Tongue (tissue), 2 donors: ENCODE data around the gene RNF20. TPM values are rescaled to one million over a fixed set of nuclear protein-coding genes. Genes with fewer than 3 reads are reported as not detected.
A peak's percentile ranks its signal among the peaks of the same experiment; 100 is the strongest.
"Not testable (repeated sequence)": the region's sequence is repeated elsewhere in the genome, so short reads cannot be mapped to it uniquely, and the experiment has no call there.

ENCODE experiments used
- DNase-seq: peaks from one replicate; pipeline ENCODE4 v3.0.0-alpha.2; 2015
- total RNA-seq: library from RNA; depleted of rRNA; stranded (reverse); fragments of >200 nt; gene quantifications from one replicate; pipeline ENCODE4 v1.2.3, GENCODE V29; 2014

Gene RNF20
- total RNA-seq, 1 donor from 2014 or later: 35.1 TPM

- DNase-seq: peak; percentile 83
These were observed 3.5 kb upstream of the RNF20 start for GRCh38 chr9:101530076-101530711.

GRCh38 chr9:101536351-101536750 is 2.7 kb downstream of the RNF20 start:
- no peak for DNase-seq

- peak; percentile 70 for DNase-seq
These were observed 3.3 kb downstream of the RNF20 start for GRCh38 chr9:101536938-101537337.

- no peak for DNase-seq
These were observed 6.4 kb downstream of the RNF20 start for GRCh38 chr9:101540069-101540468.

GRCh38 chr9:101543098-101543735 is 9.6 kb downstream of the RNF20 start:
- no peak for DNase-seq

DNA sequence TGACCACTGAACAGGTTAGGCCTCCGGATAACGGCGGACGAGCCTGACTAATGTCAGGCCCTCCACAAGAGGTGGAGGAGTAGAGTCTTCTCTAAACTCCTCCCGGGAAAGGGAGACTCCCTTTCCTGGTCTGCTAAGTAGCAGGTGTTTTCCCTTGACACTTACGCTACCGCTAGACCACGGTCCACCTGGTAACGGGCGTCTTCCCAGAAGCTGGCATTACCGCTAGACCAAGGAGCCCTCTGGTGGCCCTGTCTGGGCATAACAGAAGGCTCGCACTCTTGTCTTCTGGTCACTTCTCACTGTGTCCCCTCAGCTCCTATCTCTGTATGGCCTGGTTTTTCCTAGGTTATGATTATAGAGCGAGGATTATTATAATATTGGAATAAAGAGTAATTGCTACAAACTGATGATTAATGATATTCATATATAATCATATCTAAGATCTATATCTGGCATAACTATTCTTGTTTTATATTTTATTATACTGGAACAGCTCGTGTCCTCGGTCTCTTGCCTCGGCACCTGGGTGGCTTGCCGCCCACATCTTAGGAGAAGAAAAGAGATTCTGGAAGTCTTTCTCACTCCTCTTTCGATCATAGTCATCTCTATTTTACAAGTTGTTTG is 15.9 kb downstream of the RNF20 start:
- DNase-seq: not testable (repeated sequence)

DNA sequence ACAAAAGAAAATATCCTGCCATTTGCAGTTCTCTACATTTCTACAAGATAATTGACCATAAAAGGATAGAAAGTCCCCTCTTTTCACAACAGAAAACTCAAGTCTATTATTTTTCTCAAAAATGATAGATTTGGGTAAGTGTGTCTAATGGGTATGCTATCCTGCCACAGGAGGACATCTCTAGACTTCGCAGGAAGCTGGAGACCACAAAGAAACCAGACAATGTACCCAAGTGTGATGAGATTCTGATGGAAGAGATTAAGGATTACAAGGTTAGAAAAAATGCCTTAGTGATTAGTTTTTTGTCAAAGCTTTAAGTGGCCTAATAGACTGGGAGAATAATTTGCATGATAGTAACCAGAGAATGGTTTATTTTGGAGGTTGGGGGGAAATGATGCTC is 28.1 kb downstream of the RNF20 start:
- no peak for DNase-seq

- DNase-seq: no peak
These were observed 29.3 kb downstream of the RNF20 start for GRCh38 chr9:101562966-101563365.

DNA sequence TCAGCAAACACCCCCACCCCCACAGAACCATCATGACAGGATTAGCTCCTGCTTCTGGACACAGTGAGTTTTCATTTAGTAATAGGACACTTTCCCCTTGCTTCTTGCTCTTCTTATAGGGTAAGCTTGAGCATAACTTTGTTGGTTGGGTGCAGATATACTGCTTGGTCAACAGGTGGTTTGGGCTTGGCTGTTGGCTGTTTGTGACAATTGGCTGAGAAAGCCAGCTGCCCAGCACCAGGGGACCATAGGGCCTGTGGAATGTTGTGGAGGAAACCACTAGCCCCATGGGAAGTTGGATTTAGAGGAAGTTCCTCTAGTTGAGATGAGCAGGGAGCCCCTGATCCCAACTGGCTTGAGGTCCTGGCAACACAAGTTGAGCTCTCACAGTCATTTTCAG is 30.6 kb downstream of the RNF20 start:
- no peak for DNase-seq

DNA sequence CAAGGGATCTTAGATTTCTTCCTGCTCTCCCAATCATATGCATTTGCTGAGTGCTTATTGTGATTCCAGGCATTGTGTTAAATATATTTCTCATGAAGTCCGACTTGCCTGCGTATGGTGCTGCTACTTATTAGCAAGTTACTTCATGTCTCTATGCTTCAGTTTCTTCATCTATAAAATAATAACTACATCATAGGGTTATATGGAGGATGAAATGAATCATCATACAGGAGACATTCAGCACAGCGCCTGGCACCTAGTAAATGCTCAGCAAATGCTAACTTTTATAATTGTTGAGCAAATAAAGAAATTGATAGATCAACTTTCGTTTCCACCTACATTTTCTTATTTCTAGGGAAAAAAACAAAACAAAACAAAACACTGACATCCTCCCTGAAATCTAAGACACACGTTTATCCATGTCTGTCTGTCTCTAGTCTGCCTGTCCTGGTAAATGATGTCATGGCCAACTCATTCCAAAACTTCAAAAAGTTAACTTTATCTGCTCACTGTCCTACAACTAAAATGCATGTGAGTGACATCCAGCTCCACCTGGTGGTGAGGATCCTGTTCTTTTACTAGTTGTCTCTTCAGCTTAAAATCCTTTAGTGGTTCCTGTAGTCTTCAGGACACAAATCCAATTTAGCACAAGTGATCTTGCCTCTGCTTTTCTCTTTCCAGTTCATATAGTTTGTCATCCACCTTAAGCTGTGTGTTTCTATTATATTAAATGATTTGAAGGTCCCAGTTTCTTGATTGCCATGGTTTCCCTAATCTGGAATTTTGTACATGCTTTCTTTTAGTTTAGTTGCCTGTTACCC is 33.5 kb downstream of the RNF20 start:
- peak; percentile 16 for DNase-seq

DNA sequence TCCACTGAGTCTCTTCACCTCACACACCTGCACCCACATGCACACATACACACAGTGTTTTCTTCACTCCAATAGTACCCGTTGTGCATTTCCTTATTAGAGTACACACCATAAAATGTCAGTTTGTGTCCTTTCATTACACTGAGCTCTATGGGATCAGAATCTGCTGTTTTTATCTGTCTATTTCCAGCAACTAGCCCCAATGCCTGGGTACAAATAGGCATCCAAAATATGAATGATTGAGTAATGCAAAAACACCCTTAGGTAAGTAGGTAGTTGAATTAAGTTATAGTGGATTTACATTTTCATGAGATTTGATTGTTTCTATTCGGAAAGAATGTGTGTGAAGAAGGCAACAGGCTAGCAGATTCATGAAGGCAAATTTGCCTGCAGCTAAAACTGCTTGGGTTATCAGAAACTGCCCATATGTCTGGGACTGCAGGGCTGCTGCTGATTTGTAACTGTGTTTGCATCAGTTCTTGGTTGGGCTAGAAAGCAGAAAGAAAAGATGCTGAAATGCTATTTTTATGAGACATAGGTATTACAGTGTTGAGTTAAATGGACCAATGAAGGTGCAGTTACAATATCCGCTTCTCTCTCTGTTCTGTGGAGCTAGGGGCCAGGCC is 34.2 kb downstream of the RNF20 start:
- DNase-seq: no peak

DNA sequence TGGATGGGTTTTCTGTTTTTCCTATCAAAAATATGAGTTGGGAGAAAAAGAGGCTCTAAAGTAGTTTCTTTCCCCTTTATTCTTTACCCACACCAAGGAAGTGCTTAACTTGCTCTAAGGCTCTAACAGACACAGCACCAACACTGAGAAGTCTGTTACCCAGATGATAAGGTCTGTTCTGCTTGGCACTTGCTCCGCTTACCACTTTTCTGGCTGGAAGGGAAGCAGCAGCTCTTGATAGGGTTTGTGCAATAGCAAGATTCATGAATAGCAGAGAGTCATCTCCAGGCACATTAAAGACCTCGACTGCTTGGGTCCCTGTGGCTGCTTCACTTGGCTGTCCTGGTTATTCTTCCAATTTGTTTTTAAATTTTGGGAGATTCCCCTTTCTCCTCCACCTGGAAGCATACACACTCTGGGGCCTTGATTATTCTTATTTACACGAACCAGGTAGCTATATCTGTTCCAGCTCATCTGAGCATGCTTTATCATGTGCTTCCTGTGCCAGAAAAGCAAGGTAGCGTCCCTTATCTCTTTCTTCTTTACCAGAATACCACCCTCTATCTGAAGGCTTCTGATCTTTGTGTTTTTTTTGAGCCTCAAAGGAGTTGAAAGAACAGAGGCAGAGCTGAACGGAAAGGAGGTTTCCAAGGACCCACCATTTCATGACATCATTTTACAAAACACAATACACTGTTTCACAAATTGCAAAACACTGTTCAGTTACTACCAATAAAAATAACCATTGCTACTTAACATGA is 36.3 kb downstream of the RNF20 start:
- no peak for DNase-seq

- no peak for DNase-seq
These were observed 37.5 kb downstream of the RNF20 start for GRCh38 chr9:101571114-101571513.

DNA sequence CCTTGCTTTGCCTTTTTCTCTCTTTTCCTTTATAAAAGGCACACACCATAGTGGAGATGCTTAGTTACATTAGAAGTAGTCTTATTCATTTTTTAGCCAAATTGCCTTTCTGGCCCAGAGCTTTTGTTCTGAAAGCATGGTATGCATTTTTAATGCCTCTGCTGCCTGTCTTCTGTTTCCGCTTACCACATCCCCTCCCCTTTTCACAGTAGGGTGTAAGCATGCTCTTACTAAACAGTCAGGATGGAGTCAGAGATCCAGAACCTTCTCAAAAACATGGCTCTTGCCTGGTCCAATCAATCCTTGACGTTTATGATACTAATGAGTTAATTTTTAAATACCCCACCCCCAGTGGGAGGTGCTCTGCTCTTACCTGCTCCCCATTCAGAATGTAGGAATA is 38.7 kb downstream of the RNF20 start:
- DNase-seq: no peak

DNA sequence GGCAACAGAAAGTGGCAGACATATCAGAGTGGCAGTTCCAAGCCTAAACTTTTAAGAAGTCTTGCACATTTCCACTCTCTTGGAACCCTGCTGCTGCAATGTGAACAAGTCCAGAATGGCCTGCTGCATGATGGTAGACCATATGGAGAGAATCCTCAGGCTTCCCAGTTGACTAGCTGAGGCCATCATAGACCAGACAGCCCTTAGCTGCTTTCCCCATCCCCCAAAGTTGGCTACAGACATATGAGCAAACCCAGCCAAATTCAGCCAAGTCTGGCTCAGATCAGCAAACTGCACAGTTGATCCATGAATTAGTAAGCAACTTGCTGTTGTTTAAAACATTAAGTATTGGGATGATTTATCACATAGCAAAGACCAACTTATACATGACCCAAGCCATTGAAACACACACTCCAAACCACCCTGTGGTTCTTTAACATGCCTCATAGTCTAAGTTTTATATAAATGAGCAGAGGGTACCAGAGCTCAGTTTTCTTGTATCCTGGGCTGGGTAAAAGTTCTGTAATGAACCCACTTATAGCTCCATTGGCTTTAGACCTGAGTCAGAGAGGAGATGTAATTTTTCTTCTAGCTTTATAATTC is 41.2 kb downstream of the RNF20 start:
- no peak for DNase-seq

DNA sequence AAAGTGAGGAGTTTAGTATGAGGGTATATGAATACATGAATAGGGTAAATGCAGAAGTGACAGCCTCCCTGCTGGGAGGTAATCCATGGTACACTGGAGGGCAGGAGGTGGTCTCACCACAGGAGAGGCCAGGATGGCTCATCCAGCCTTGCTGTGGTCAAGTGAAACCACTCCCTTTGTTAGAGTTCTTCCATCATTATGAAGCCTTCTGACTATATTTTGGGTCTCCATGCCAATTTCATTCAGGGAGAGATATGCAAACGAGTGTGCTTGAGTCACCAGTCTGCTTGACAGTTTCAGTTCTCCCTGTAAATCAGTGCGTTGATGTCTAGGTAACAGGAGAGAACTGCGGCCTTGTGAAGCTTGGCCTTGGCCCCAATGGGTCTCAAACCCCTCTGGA is 44.7 kb downstream of the RNF20 start:
- DNase-seq: no peak

- no peak for DNase-seq
These were observed 46.3 kb downstream of the RNF20 start for GRCh38 chr9:101579711-101580545.

- DNase-seq: peak; percentile 38
These were observed 48.9 kb downstream of the RNF20 start for GRCh38 chr9:101582553-101582952.

DNA sequence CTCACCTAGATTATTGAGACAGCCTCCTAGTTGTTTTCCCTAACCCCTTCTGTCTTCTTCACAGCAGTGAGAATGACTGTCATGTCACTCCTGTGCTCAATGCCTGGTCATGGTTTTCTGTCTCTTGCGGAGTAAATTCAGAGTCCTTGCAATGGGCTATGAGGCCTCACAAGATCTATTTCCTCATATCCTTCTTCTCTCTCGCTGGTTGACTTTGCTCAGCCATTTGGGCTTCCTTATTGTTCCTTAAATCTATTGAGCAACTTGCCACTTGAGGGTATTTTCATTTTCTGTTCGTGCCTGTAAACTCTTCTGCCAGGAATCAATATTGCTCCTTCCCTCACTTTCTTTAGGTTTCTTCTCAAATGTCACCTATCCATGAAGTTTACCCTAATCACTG is 52.1 kb downstream of the RNF20 start:
- no peak for DNase-seq

DNA sequence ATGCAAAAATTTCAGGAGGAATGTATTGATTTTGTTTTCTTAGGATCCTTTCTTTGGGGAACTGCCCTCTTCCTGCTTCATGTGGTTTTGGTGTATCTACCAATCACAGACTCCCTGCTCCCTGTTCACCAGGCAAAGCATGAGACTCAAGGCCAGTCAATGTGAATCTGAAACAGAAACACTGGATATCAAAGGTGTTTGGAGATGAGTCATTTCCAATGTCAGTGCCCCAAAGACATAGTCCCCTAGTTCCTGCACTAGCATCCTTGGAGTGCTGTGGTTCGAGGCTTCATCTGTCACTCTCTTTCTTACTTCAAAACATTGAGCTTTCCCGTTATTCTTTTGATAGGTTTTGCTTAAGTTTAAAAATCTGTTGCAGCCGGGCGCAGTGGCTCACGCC is 53.0 kb downstream of the RNF20 start:
- no peak for DNase-seq
